ENCODE data around the gene RHEB.
A peak's percentile ranks its signal among the peaks of the same experiment; 100 is the strongest.

The RHEB gene

GRCh38 chr7:151484971-151485707, 34.6 kb downstream of the RHEB start:
- TF ChIP-seq CTCF (IDR thresholded peaks at IDR 0.05; ENCODE audit: borderline replicate concordance, insufficient read depth, low read depth, low read length) = no peak
- no peak overlapping the region for H3K4me3 ChIP-seq (ENCODE audit: low read depth, low read length)

- no peak overlapping the region for H3K4me3 ChIP-seq (ENCODE audit: low read depth, low read length)
- no peak for TF ChIP-seq CTCF (IDR thresholded peaks at IDR 0.05; ENCODE audit: borderline replicate concordance, insufficient read depth, low read depth, low read length)
Measured at GRCh38 chr7:151483711-151483983, 36.0 kb downstream of the RHEB start.

- H3K4me3 ChIP-seq (ENCODE audit: low read depth, low read length) = no peak overlapping the region
- no peak for TF ChIP-seq CTCF (IDR thresholded peaks at IDR 0.05; ENCODE audit: borderline replicate concordance, insufficient read depth, low read depth, low read length)
Measured at GRCh38 chr7:151482883-151483710, 36.6 kb downstream of the RHEB start.

GRCh38 chr7:151481650-151482505, 37.8 kb downstream of the RHEB start:
- TF ChIP-seq CTCF (IDR thresholded peaks at IDR 0.05; ENCODE audit: borderline replicate concordance, insufficient read depth, low read depth, low read length) = no peak
- no peak overlapping the region for H3K4me3 ChIP-seq (ENCODE audit: low read depth, low read length)

GRCh38 chr7:151477867-151478266, 41.8 kb downstream of the RHEB start:
- H3K4me3 ChIP-seq (ENCODE audit: low read depth, low read length) = no peak overlapping the region
- no peak for TF ChIP-seq CTCF (IDR thresholded peaks at IDR 0.05; ENCODE audit: borderline replicate concordance, insufficient read depth, low read depth, low read length)

- no peak for TF ChIP-seq CTCF (IDR thresholded peaks at IDR 0.05; ENCODE audit: borderline replicate concordance, insufficient read depth, low read depth, low read length)
- H3K4me3 ChIP-seq (ENCODE audit: low read depth, low read length) = peak overlapping the region; percentile 26
Measured at GRCh38 chr7:151472644-151473380, 46.9 kb downstream of the RHEB start.
